Muscle layer of duodenum (tissue), 2 donors: Measurements from ENCODE around the gene DXO.
A peak's percentile ranks its signal among the peaks of the same experiment; 100 is the strongest.
"Not testable (repeated sequence)": the region's sequence is repeated elsewhere in the genome, so short reads cannot be mapped to it uniquely, and the experiment has no call there.

Source experiments
- H3K27ac ChIP-seq: one replicate; pipeline ENCODE4 v1.7.0; 2013; ENCODE audit warnings: mild to moderate bottlenecking, low read length
- H3K27me3 ChIP-seq: one replicate; pipeline ENCODE4 v1.7.0; 2013; ENCODE audit warnings: low read depth, mild to moderate bottlenecking, control low read depth, low read length
- H3K36me3 ChIP-seq, 2 donors: one replicate each; pipeline ENCODE4 v1.7.0; 2013; ENCODE audit warnings: low read length in 2 of 2, control low read depth in 1 of 2, mild to moderate bottlenecking in 1 of 2; ENCODE audit not compliant: insufficient read depth in 2 of 2, control insufficient read depth in 1 of 2
- H3K4me1 ChIP-seq, 2 donors: one replicate each; pipeline ENCODE4 v1.7.0; 2013; ENCODE audit warnings: low read length in 2 of 2, mild to moderate bottlenecking in 2 of 2, control low read depth in 1 of 2, moderate library complexity in 1 of 2; ENCODE audit not compliant: insufficient read depth in 2 of 2, control insufficient read depth in 1 of 2
- H3K4me3 ChIP-seq, 2 donors: one replicate each; pipeline ENCODE4 v1.7.0; 2013; ENCODE audit warnings: low read length in 2 of 2, low read depth in 1 of 2, mild to moderate bottlenecking in 1 of 2
- H3K9me3 ChIP-seq, 2 donors: one replicate each; pipeline ENCODE4 v1.7.0; 2013; ENCODE audit warnings: low read length in 2 of 2, control low read depth in 1 of 2, mild to moderate bottlenecking in 1 of 2; ENCODE audit not compliant: control insufficient read depth in 1 of 2
- donor health status: healthy.

The DXO gene

DNA sequence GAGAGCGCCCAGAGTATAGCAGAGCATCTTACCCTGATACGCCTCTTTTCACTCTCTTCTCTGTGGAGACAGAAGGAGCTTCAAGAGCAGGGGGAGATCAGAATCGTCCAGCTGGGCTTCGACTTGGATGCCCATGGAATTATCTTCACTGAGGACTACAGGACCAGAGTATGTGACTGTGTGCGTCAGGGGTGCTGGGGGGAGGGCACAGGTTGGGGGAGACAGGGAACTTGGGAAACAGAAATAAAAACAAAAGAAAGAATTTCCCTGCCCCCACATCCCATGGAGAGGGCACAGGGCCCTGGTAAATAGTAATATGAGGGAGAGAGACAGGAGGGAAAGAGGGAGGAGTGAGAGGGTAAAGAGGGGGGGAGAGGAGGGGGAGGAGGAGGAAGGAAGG lies 6.9 kb upstream of the DXO start:
- no peak overlapping the region for H3K4me3 ChIP-seq
- H3K36me3 ChIP-seq, result peaks cover 11 to 16% of the 10 kb centered on the region in 2 donors
- no peaks in the 10 kb centered on the region for H3K4me1 ChIP-seq
- no peaks in the 10 kb centered on the region for H3K27me3 ChIP-seq
- H3K27ac ChIP-seq, result no peak overlapping the region
- no peaks in the 10 kb centered on the region for H3K9me3 ChIP-seq

DNA sequence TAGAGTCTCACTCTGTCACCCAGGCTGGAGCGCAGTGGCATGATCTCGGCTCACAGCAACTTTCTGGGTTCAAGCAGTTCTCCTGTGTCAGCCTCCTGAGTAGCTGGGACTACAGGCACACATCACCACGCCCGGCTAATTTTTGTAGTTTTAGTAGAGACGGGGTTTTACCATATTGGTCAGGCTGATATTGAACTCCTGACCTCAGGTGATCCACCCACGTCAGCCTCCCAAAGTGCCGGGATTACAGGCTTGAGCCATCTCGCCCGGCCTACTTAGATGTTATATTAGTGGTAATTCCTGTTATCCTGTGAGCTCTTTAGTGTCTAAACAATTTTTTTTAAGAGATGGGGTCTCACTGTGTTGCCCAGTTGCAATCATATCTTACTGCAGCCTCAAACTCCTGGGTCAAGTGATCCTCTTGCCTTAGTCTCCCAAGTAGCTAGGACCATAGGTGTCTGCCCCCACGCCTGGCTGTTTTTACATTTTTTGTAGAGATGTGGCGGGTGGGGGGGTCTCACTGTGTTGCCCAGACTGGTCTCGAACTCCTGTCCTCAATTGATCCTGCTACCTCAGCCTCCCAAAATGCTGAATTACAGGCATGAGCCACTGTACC lies 6.0 kb upstream of the DXO start:
- Histone ChIP-seq H3K27ac (no peak overlapping the region), H3K9me3 (no peaks in the 10 kb centered on the region), H3K4me1 (peaks cover 6 to 8% of the 10 kb centered on the region in 2 donors), H3K4me3 (no peak overlapping the region), H3K36me3 (peaks cover 11 to 16% of the 10 kb centered on the region in 2 donors), H3K27me3 (no peaks in the 10 kb centered on the region)

DNA sequence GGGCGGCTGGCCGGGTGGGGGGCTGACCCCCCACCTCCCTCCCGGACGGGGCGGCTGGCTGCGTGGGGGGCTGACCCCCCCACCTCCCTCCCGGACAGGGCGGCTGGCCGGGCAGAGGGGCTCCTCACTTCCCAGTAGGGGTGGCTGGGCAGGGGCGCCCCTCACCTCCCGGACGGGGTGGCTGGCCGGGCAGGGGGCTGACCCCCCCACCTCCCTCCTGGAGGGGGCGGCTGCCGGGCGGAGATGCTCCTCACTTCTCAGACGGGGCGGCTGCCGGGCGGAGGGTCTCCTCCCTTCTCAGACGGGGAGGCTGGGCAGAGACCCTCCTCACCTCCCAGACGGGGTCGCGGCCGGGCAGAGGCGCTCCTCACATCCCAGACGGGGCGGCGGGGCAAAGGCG lies 4.1 kb upstream of the DXO start:
- not testable (repeated sequence) for H3K4me3 ChIP-seq, H3K27ac ChIP-seq, H3K9me3 ChIP-seq, H3K27me3 ChIP-seq
- H3K4me1 ChIP-seq, result peaks cover 6 to 18% of the 10 kb centered on the region in 2 donors
- peaks cover 11 to 30% of the 10 kb centered on the region in 2 donors for H3K36me3 ChIP-seq

DNA sequence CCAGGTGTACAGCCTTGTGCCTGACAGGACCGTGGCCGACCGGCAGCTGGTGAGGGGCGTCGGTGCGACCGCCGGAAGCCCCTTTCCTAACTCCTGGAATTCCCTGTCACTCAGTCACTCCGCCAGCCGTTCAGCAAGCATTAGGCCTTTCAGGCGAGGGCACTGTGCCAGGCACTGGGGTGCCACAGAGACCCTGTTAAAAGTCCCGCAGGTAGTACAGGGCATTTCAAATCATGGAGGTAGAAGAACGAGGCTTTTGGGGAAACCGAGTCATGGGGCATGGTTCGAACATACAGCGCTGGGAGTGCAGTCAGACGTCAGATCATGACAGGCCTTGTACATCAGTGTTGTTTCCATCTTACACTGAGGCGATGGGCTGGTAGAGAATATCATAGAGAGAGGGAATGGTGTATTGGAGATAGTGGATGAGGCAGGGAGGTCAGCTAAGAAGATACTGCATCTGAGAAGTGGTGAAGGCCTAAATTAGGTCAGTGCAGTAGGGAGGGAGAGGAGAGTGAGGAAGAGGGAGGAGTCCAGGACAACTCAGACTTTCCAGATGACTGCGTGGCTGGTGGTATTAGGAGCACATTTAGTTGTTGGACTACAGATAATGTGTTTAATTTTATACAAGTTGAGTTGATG lies 892 bp upstream of the DXO start:
- Histone ChIP-seq H3K27ac (peak overlapping the region; percentile 99), H3K4me3 (peak overlapping the region; percentile 85 to 97), H3K36me3 (peaks cover 13 to 42% of the 10 kb centered on the region in 2 donors), H3K4me1 (peaks cover 6 to 26% of the 10 kb centered on the region in 2 donors), H3K9me3 (no peaks in the 10 kb centered on the region), H3K27me3 (no peaks in the 10 kb centered on the region)

DNA sequence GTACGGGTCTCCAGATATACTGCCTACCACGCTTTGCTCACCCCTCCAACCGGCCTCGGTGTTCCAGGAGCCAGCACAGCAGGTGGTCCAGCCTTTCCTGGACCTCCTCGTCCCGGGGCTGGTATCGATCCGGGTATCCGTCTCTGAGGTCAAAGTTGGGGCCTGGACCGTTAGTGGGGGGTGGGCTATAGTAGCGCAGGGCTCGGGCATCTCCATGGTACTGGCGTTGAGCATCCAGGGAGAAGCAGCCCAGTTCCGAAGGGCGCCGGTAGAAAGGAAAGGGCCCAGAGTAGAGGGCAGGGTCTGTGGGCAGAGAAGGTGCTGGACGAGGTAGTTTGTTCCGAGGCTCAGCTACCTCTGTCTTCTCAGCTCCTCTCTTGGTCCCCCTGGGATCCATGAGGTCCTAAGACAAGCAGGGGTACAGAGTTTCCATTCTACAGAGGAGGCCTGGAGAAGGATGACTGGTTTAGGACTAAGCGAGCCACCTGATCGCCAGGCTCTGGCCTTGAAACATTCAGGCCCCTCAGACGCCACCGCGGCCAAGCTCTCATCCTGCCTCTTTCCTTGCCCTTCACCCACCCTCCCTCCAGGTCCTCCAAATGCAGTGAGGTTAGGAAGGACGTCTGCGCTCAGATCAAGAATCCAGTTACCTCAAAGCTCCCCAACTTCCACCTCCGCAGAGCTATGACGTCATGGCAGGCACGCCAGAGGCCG lies 502 bp downstream of the DXO start:
- H3K27ac ChIP-seq, result peak overlapping the region; percentile 99
- no peaks in the 10 kb centered on the region for H3K9me3 ChIP-seq
- H3K27me3 ChIP-seq, result no peaks in the 10 kb centered on the region
- H3K36me3 ChIP-seq, result peaks cover 22 to 56% of the 10 kb centered on the region in 2 donors
- H3K4me3 ChIP-seq, result peak overlapping the region; percentile 85 to 97
- H3K4me1 ChIP-seq, result peaks cover 6 to 26% of the 10 kb centered on the region in 2 donors

DNA sequence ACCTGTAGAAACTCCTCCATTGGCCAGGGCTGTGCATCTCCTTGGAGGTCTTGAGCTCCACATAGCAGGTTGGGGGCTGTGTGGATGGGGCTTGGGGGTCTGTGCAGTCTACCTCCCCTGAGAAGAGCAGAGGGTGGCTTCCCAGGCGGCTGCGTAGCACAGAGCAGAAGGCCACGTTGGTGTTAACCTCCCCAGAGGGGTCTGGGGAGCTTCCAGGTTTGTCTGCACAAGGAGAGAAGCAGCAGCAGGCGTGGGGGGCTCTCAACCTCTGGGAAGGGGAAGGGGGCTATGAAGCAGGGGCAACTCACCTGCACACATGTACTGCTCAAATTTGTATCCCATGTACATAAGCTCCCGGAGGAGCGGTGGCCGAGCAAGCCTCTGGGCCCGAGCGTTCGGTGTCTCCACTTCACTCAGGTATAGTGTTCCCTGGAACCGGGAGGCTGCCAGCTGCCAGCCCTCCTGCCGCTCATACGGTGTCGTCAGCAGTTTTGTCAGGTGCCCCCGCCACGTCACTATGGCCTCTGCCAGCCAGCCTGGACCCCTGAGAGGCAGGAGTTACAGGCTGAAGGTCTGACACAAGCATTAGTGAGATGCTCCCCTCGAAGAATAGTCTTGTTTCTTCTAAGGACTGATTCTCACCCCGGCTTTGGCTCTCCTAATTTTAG lies 1.2 kb downstream of the DXO start:
- peak overlapping the region; percentile 99 for H3K27ac ChIP-seq
- H3K36me3 ChIP-seq, result peaks cover 28 to 63% of the 10 kb centered on the region in 2 donors
- H3K4me3 ChIP-seq, result peak overlapping the region; percentile 85 to 97
- no peaks in the 10 kb centered on the region for H3K27me3 ChIP-seq
- peaks cover 6 to 26% of the 10 kb centered on the region in 2 donors for H3K4me1 ChIP-seq
- H3K9me3 ChIP-seq, result no peaks in the 10 kb centered on the region

DNA sequence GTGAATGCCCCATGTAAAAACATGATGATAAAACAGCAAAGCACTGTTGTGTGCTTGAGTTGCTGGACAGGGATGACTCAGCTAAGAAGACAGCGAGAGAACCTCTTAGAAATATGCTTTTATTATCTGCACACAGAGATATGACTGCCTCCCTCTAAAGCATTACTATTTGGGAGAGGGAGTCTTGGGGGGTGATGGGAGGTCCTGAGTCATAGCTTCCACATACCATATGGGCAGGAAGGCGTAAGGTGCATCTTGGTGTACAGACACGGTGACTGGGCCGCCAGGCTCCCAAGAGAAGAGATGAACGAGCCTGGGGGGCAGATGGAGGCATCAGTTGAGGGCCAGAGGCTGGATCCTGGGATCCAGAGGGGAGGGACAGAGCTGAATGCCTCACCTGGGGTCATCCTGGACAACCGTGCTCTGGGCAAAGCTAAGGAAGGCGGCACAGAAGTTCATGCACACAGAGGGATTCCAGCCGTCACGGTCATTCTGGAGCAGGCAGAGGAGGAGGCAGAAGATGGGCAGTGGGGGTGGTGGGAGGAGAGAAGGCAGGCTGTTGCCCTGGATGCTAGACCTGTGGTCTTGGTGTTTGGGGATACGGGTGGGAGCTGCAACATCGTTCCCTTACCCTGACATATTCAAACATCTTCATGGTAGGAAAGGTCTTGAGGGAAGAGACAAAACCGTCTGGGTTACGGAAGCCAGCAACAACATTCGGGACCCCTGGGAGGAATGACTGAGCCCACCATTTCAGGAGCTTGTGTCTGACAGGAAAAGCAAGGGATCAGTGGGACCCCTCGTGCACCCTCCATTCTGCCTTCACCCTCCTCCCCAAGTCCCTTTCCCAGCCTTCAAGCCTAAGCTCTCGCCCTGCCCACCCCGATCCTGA lies 2.0 kb downstream of the DXO start:
- Histone ChIP-seq H3K9me3 (no peaks in the 10 kb centered on the region), H3K36me3 (peaks cover 35 to 70% of the 10 kb centered on the region in 2 donors), H3K27me3 (no peaks in the 10 kb centered on the region), H3K4me3 (peak overlapping the region in 1 of 2 donors; percentile 97), H3K27ac (peak overlapping the region; percentile 39), H3K4me1 (peaks cover 6 to 26% of the 10 kb centered on the region in 2 donors)

DNA sequence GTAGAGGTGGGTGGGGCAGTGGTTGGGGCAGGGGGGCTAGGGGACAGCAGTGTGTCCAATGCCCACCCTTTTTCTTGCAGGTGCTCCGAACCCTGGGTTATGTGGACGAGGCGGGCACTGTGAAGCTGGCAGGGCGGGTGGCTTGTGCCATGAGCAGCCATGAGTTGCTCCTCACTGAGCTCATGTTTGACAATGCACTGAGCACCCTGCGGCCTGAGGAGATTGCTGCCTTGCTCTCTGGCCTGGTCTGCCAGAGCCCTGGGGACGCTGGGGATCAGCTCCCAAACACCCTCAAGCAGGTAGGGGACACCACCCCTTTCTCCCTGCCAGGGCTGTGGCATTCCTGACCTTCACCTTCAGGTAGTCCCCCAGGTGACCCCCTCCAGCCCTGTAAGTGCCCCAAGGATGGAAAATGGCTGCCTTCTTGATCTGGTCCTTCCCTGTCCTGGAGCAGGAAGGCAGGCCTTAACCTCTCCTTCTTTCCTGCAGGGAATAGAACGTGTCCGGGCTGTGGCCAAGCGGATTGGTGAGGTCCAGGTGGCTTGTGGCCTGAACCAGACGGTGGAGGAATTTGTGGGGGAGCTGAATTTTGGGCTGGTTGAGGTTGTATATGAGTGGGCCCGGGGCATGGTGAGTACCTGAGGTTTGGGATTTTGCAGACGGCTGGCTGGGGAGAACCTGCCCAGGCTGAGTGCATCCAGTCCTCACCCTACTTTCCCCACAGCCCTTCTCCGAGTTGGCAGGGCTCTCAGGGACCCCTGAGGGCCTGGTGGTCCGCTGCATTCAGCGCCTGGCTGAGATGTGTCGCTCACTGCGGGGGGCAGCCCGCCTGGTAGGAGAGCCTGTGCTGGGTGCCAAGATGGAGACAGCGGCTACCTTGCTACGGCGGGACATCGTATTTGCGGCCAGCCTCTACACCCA lies 2.9 kb downstream of the DXO start:
- Histone ChIP-seq H3K4me1 (peaks cover 6 to 26% of the 10 kb centered on the region in 2 donors), H3K9me3 (no peaks in the 10 kb centered on the region), H3K27ac (no peak overlapping the region), H3K4me3 (no peak overlapping the region), H3K36me3 (peaks cover 42 to 77% of the 10 kb centered on the region in 2 donors), H3K27me3 (no peaks in the 10 kb centered on the region)

DNA sequence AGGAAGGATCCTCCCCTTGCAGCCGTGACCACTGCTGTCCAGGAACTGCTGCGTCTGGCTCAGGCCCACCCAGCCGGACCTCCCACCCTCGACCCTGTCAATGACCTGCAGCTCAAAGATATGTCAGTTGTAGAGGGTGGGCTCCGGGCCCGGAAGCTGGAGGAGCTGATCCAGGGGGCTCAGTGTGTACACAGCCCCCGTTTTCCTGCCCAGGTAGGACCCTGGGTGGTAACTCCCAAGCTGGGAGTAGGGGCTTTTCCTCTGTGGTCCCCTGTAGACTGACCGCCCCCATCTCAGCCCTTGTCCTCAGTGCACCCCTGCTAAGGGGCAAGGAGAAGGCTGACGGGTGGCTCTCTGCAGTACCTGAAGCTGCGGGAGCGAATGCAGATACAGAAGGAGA lies 3.6 kb downstream of the DXO start:
- H3K27me3 ChIP-seq, result no peaks in the 10 kb centered on the region
- H3K36me3 ChIP-seq, result peaks cover 48 to 84% of the 10 kb centered on the region in 2 donors
- H3K4me1 ChIP-seq, result peaks cover 1 to 22% of the 10 kb centered on the region in 2 donors
- H3K27ac ChIP-seq, result no peak overlapping the region
- H3K4me3 ChIP-seq, result no peak overlapping the region
- H3K9me3 ChIP-seq, result no peaks in the 10 kb centered on the region

DNA sequence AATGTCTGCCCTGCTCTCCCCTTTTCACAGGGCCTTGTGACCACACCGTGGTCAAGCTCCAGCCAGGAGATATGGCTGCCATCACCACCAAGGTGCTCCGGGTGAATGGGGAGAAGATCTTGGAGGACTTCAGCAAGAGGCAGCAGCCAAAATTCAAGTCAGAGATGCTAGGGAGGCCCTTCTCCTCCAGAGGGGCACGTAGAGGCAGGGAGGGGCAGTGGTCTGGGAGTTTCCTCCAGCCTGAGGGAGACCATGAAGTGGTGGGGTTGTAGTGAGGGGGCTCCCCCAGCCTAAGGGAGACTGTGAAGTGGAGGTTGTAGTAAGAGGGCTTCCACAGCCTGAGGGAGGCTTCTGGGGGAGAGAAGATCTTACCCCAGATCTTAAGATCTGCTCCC lies 4.0 kb downstream of the DXO start:
- Histone ChIP-seq H3K4me3 (no peak overlapping the region), H3K9me3 (no peaks in the 10 kb centered on the region), H3K27ac (no peak overlapping the region), H3K36me3 (peaks cover 52 to 88% of the 10 kb centered on the region in 2 donors), H3K27me3 (no peaks in the 10 kb centered on the region), H3K4me1 (peaks cover 0 to 18% of the 10 kb centered on the region in 2 donors)
